ENCODE measurements around the gene PXDN. TPM values are rescaled to one million over a fixed set of nuclear protein-coding genes. Genes with fewer than 3 reads are reported as not detected.

PXDN gene
- total RNA-seq, 1 donor from 2014 or later = 576 TPM

DNA sequence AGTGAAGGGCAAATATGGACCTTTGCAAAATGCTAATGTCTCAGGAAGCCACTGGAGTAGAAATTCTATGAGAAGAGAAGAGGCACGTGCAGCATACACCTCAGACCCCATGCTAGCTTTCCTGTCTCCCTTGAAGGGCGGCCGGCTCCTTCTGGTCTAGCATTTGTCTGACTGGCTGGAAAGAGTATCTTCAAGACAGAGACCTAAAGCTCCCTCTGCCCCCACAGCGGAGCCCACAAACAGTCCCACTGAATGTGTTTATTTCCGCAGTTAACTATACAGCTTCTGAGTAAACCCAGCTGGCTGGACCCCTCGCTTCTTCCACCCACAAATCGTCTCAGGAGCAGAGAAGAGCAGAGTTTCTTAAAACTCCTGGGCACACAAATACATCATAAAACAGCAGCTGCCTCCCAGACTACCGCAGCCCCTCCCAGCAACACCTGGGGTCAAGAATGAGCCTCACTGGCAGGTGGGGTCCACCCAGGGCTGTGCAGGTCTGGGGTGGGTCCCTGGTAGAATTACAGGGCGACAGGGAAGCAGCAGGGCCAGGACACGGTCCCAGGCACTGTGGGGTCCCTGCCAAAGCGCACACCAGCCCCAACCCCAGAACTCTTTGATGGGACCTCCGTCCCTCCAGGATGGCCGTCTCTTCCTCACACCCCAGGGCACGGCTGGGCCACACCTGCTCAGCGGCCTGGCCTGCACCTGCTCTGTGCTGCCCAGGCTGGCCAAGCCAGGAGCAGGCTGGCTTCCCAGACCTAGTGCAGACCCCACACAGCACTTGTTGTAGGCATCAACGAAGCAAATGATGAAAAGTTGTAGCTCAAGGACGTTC is 103.8 kb downstream of the PXDN start:
- no peaks in the 10 kb centered on the region for H3K9me3 Mint-ChIP-seq (ENCODE audit: low read depth)
- no peak overlapping the region for H3K27ac Mint-ChIP-seq (ENCODE audit: unreplicated experiment)
- no peak for DNase-seq (ENCODE audit: low spot score)

DNA sequence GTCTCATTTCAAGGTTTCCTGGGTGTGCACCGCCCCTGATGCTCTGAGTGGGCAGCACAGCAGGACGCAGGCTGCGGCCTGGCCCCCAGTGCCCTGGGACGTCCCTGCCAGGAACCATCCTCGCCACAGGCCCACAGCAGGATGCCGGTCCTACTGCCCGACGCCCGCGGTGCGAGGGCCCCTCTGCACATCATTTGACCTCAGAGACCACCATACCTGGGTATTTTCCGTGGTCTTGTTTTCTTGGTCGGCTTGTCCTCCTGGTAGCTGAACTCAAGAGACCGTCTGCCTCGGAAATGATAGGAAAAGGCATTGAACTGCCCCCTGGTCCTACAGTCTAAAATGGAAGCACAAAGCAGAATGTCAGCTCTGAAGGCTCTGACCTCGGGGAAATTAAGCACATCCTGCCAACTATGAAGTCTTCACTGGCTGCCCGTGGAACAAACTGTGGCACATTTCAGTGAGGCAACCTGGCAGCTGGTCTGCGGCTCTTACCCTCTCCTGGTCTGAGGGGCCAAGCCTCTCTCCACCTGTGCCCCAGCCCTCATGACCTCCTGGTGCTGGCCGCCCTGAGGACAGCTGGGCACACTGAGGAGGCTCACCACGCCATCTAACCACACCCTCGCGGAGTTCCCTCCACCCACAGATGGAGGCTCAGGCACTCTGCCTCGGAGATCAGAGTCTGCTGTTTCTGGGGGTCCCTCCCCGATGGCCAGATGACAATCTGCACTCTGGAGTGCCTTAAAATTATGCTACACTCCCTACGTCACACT is 105.0 kb downstream of the PXDN start:
- DNase-seq (ENCODE audit: low spot score) = no peak
- H3K27me3 Mint-ChIP-seq (ENCODE audit: low read depth) = no peaks in the 10 kb centered on the region
- H3K9me3 Mint-ChIP-seq (ENCODE audit: low read depth) = no peaks in the 10 kb centered on the region
- TF ChIP-seq, protein P1, sequence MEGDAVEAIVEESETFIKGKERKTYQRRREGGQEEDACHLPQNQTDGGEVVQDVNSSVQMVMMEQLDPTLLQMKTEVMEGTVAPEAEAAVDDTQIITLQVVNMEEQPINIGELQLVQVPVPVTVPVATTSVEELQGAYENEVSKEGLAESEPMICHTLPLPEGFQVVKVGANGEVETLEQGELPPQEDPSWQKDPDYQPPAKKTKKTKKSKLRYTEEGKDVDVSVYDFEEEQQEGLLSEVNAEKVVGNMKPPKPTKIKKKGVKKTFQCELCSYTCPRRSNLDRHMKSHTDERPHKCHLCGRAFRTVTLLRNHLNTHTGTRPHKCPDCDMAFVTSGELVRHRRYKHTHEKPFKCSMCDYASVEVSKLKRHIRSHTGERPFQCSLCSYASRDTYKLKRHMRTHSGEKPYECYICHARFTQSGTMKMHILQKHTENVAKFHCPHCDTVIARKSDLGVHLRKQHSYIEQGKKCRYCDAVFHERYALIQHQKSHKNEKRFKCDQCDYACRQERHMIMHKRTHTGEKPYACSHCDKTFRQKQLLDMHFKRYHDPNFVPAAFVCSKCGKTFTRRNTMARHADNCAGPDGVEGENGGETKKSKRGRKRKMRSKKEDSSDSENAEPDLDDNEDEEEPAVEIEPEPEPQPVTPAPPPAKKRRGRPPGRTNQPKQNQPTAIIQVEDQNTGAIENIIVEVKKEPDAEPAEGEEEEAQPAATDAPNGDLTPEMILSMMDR (IDR thresholded peaks at IDR 0.05) = no peak
- H3K36me3 Mint-ChIP-seq (ENCODE audit: low read depth) = peaks cover 51% of the 10 kb centered on the region
- no peak overlapping the region for H3K4me3 Mint-ChIP-seq (ENCODE audit: unreplicated experiment)
- H3K27ac Mint-ChIP-seq (ENCODE audit: unreplicated experiment) = no peak overlapping the region
- H3K4me1 Mint-ChIP-seq (ENCODE audit: low read depth) = peaks cover 28% of the 10 kb centered on the region

More for the DNA sequence above, 103.8 kb downstream of the PXDN start:
- H3K36me3 Mint-ChIP-seq (ENCODE audit: low read depth) = peaks cover 39% of the 10 kb centered on the region
- H3K4me1 Mint-ChIP-seq (ENCODE audit: low read depth) = peaks cover 30% of the 10 kb centered on the region
- no peak overlapping the region for H3K4me3 Mint-ChIP-seq (ENCODE audit: unreplicated experiment)
- no peaks in the 10 kb centered on the region for H3K27me3 Mint-ChIP-seq (ENCODE audit: low read depth)
- TF ChIP-seq, protein P1 (IDR thresholded peaks at IDR 0.05) = no peak

DNA sequence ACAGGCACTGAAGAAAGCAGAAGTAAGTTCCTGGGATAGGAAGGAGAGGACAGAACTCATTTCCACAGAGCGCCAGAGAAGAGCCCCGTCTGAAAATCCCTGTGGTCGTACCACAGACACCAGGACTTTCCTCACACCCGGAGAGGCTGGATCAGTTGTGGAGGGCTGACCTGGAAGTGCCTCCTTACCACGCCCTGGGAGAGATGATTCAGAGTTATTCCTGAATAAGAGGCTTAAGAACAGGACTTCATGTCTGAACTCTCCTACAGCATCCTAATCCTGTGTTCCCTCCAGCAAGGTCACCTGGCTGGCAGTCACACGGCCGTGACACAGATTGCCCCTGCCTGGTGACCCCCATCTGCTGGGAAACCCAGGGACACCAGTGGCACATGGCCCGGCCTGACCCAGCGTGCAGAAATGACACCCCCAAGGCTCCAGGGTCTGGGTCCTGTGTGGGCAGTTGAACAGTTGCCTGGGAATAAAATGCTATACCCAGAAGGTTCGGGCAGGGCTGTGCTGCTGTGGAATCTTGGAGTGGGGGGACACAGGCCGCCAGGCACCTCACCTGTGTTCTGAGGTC is 105.9 kb downstream of the PXDN start:
- DNase-seq (ENCODE audit: low spot score) = no peak
- Mint-ChIP-seq H3K4me1 (ENCODE audit: low read depth) (peaks cover 22% of the 10 kb centered on the region), H3K27ac (ENCODE audit: unreplicated experiment) (no peak overlapping the region), H3K27me3 (ENCODE audit: low read depth) (no peaks in the 10 kb centered on the region), H3K36me3 (ENCODE audit: low read depth) (peaks cover 53% of the 10 kb centered on the region), H3K9me3 (ENCODE audit: low read depth) (no peaks in the 10 kb centered on the region), H3K4me3 (ENCODE audit: unreplicated experiment) (no peak overlapping the region)
- TF ChIP-seq, protein P1 (IDR thresholded peaks at IDR 0.05) = no peak

GRCh38 chr2:1636791-1637415 is 107.4 kb downstream of the PXDN start:
- Mint-ChIP-seq H3K4me1 (ENCODE audit: low read depth) (peaks cover 20% of the 10 kb centered on the region), H3K27ac (ENCODE audit: unreplicated experiment) (no peak overlapping the region), H3K36me3 (ENCODE audit: low read depth) (peaks cover 55% of the 10 kb centered on the region), H3K4me3 (ENCODE audit: unreplicated experiment) (no peak overlapping the region), H3K9me3 (ENCODE audit: low read depth) (no peaks in the 10 kb centered on the region), H3K27me3 (ENCODE audit: low read depth) (no peaks in the 10 kb centered on the region)
- TF ChIP-seq, protein P1 (IDR thresholded peaks at IDR 0.05) = no peak
- DNase-seq (ENCODE audit: low spot score) = no peak

GRCh38 chr2:1635823-1636222 is 108.5 kb downstream of the PXDN start:
- H3K4me1 Mint-ChIP-seq (ENCODE audit: low read depth) = peaks cover 22% of the 10 kb centered on the region
- TF ChIP-seq, protein P1 (IDR thresholded peaks at IDR 0.05) = no peak
- H3K36me3 Mint-ChIP-seq (ENCODE audit: low read depth) = peaks cover 51% of the 10 kb centered on the region
- H3K27ac Mint-ChIP-seq (ENCODE audit: unreplicated experiment) = no peak overlapping the region
- DNase-seq (ENCODE audit: low spot score) = no peak
- H3K9me3 Mint-ChIP-seq (ENCODE audit: low read depth) = no peaks in the 10 kb centered on the region
- H3K27me3 Mint-ChIP-seq (ENCODE audit: low read depth) = no peaks in the 10 kb centered on the region
- no peak overlapping the region for H3K4me3 Mint-ChIP-seq (ENCODE audit: unreplicated experiment)

Measured in chondrocyte (in vitro differentiated cells).